SK-N-MC (cell line): ENCODE measurements around the gene ESPNL.

Experiments
- DNase-seq: peaks from one replicate; pipeline ENCODE4 v3.0.0-alpha.2; 2011; ENCODE audit warnings: low read depth, low spot score
- H3K27ac ChIP-seq: fragments of 200-600 bp; sonication (generic); 2 replicates; pipeline ENCODE4 v1.5.1; 2016; ENCODE audit warnings: mixed run types
- H3K36me3 ChIP-seq: fragments of 200-600 bp; sonication (generic); 2 replicates; pipeline ENCODE4 v1.6.1; 2017; ENCODE audit warnings: antibody characterized with exemption, low read length, mixed read lengths; ENCODE audit not compliant: insufficient read depth
- H3K4me3 ChIP-seq: fragments of 200-600 bp; sonication (generic); 2 replicates; pipeline ENCODE4 v1.5.1; 2016
- H3K9ac ChIP-seq: fragments of 200-600 bp; sonication (generic); 2 replicates; pipeline ENCODE4 v1.8.0; 2017; ENCODE audit warnings: mixed run types, mixed read lengths; ENCODE audit not compliant: insufficient read length
- H3K9me3 ChIP-seq: fragments of 200-600 bp; sonication (generic); 2 replicates; pipeline ENCODE4 v1.6.1; 2017; ENCODE audit warnings: low read depth, mild to moderate bottlenecking, antibody characterized with exemption, low read length, moderate library complexity, mixed read lengths
- EZH2 ChIP-seq: fragments of 200-600 bp; sonication (generic); IDR thresholded peaks from one replicate; pipeline ENCODE4 v1.6.1; 2017; ENCODE audit warnings: antibody characterized with exemption
- FOXP2 ChIP-seq: optimal IDR thresholded peaks from 2 replicates; pipeline ENCODE3; 2011; ENCODE audit warnings: mild to moderate bottlenecking, moderate library complexity; ENCODE audit not compliant: insufficient read depth; ENCODE audit errors: extremely low read length, control extremely low read depth
- POLR2AphosphoS5 ChIP-seq: IDR thresholded peaks from 2 replicates; pipeline ENCODE4 v1.6.1; 2012; ENCODE audit warnings: mild to moderate bottlenecking, low read depth, low read length, borderline replicate concordance

Gene ESPNL

GRCh38 chr2:238069021-238069709 is 31.0 kb upstream of the ESPNL start:
- H3K9me3 ChIP-seq, result 0 out of 2 replicates have a peak, but pooled peaks cover 9% of the 10 kb centered on the region
- no peak overlapping the region for H3K27ac ChIP-seq
- H3K4me3 ChIP-seq, result no peak overlapping the region
- DNase-seq, result no peak
- TF ChIP-seq EZH2 (no peak), POLR2AphosphoS5 (no peak), FOXP2 (no peak)
- H3K36me3 ChIP-seq, result peaks cover 95% of the 10 kb centered on the region
- H3K9ac ChIP-seq, result no peak overlapping the region

GRCh38 chr2:238069877-238070276 is 30.3 kb upstream of the ESPNL start:
- Histone ChIP-seq H3K36me3 (peaks cover 96% of the 10 kb centered on the region), H3K4me3 (no peak overlapping the region), H3K9ac (no peak overlapping the region), H3K27ac (no peak overlapping the region), H3K9me3 (0 out of 2 replicates have a peak, but pooled peaks cover 9% of the 10 kb centered on the region)
- TF ChIP-seq EZH2 (no peak), FOXP2 (no peak), POLR2AphosphoS5 (no peak)
- DNase-seq, result no peak

- TF ChIP-seq POLR2AphosphoS5, result no peak
- Histone ChIP-seq H3K36me3 (peaks cover 95% of the 10 kb centered on the region), H3K9ac (no peak overlapping the region), H3K4me3 (no peak overlapping the region), H3K27ac (no peak overlapping the region), H3K9me3 (peaks cover 9% of the 10 kb centered on the region)
- no peak for DNase-seq
Measured at GRCh38 chr2:238075397-238075796, 24.7 kb upstream of the ESPNL start.

- peaks cover 94% of the 10 kb centered on the region for H3K36me3 ChIP-seq
- no peak for DNase-seq
- peaks cover 9% of the 10 kb centered on the region for H3K9me3 ChIP-seq
- TF ChIP-seq POLR2AphosphoS5 (no peak), EZH2 (no peak), FOXP2 (no peak)
- no peak overlapping the region; the same call in 1 of the 2 replicates for H3K27ac ChIP-seq
- H3K4me3 ChIP-seq, result no peak overlapping the region
- H3K9ac ChIP-seq, result no peak overlapping the region
Measured at GRCh38 chr2:238077292-238077691, 22.8 kb upstream of the ESPNL start.

- Histone ChIP-seq H3K36me3 (peaks cover 90% of the 10 kb centered on the region), H3K9me3 (no peaks in the 10 kb centered on the region; the same call in none of the 2 replicates), H3K27ac (no peak overlapping the region), H3K4me3 (no peak overlapping the region), H3K9ac (no peak overlapping the region)
- no peak for TF ChIP-seq POLR2AphosphoS5
- TF ChIP-seq FOXP2, result no peak
- no peak for TF ChIP-seq EZH2
- no peak for DNase-seq
Measured at GRCh38 chr2:238079874-238080327, 20.2 kb upstream of the ESPNL start.

- no peak for TF ChIP-seq FOXP2
- TF ChIP-seq POLR2AphosphoS5, result no peak
- no peak for TF ChIP-seq EZH2
- Histone ChIP-seq H3K9ac (no peak overlapping the region), H3K27ac (peak overlapping the region; percentile 82), H3K36me3 (peaks cover 89% of the 10 kb centered on the region), H3K9me3 (no peaks in the 10 kb centered on the region; the same call in none of the 2 replicates), H3K4me3 (no peak overlapping the region)
- DNase-seq, result no peak
Measured at GRCh38 chr2:238080518-238080917, 19.6 kb upstream of the ESPNL start.

GRCh38 chr2:238081150-238081549 is 19.0 kb upstream of the ESPNL start:
- TF ChIP-seq FOXP2 (no peak), EZH2 (no peak), POLR2AphosphoS5 (no peak)
- Histone ChIP-seq H3K27ac (peak overlapping the region; percentile 82), H3K9me3 (no peaks in the 10 kb centered on the region; the same call in none of the 2 replicates), H3K36me3 (peaks cover 89% of the 10 kb centered on the region), H3K4me3 (peak overlapping the region; percentile 36; the same call in 1 of the 2 replicates), H3K9ac (no peak overlapping the region)
- peak; percentile 55 for DNase-seq

- peaks cover 90% of the 10 kb centered on the region for H3K36me3 ChIP-seq
- no peaks in the 10 kb centered on the region; the same call in 1 of the 2 replicates for H3K9me3 ChIP-seq
- no peak overlapping the region for H3K27ac ChIP-seq
- no peak overlapping the region for H3K4me3 ChIP-seq
- no peak overlapping the region for H3K9ac ChIP-seq
- no peak for DNase-seq
- no peak for TF ChIP-seq EZH2
- TF ChIP-seq POLR2AphosphoS5, result no peak
- no peak for TF ChIP-seq FOXP2
Measured at GRCh38 chr2:238081561-238081960, 18.6 kb upstream of the ESPNL start.

- no peak overlapping the region for H3K9ac ChIP-seq
- no peak for DNase-seq
- TF ChIP-seq FOXP2 (no peak), POLR2AphosphoS5 (no peak), EZH2 (no peak)
Measured at GRCh38 chr2:238082151-238082550, 18.0 kb upstream of the ESPNL start.

More at GRCh38 chr2:238082151-238082550, 18.0 kb upstream of the ESPNL start:
- Histone ChIP-seq H3K9me3 (no peaks in the 10 kb centered on the region), H3K36me3 (peaks cover 86% of the 10 kb centered on the region), H3K4me3 (no peak overlapping the region), H3K27ac (no peak overlapping the region)
